Forelimb muscle (tissue), 1 donor: ENCODE results near the gene APOBEC3G. TPM values are rescaled to one million over a fixed set of nuclear protein-coding genes. Genes with fewer than 3 reads are reported as not detected.
"Not testable (repeated sequence)": the region's sequence is repeated elsewhere in the genome, so short reads cannot be mapped to it uniquely, and the experiment has no call there.

ENCODE experiments used
- DNase-seq: peaks from one replicate; pipeline ENCODE4 v3.0.0-alpha.2; 2013; ENCODE audit warnings: low read depth
- polyA plus RNA-seq: library from polyadenylated mRNA; unstranded; fragments of 120-200 nt; gene quantifications from one replicate; pipeline ENCODE4 v1.2.1, GENCODE V29; 2013; ENCODE audit not compliant: insufficient read length

APOBEC3G gene
- polyA plus RNA-seq, 1 donor = 3.2 TPM

- DNase-seq = not testable (repeated sequence)
These were observed 10.4 kb upstream of the APOBEC3G start for GRCh38 chr22:39066442-39067276.

GRCh38 chr22:39068033-39068785 lies 8.9 kb upstream of the APOBEC3G start:
- DNase-seq = no peak

GRCh38 chr22:39070186-39070585 lies 6.9 kb upstream of the APOBEC3G start:
- DNase-seq = no peak

GRCh38 chr22:39072581-39072981 lies 4.5 kb upstream of the APOBEC3G start:
- not testable (repeated sequence) for DNase-seq

- DNase-seq = no peak
These were observed 3.1 kb upstream of the APOBEC3G start for GRCh38 chr22:39073981-39074380.

GRCh38 chr22:39076155-39077025 lies 685 bp upstream of the APOBEC3G start:
- DNase-seq = not testable (repeated sequence)

GRCh38 chr22:39077912-39078311 lies 837 bp downstream of the APOBEC3G start:
- not testable (repeated sequence) for DNase-seq

GRCh38 chr22:39078329-39078728 lies 1.3 kb downstream of the APOBEC3G start:
- DNase-seq = no peak

- not testable (repeated sequence) for DNase-seq
These were observed 2.1 kb downstream of the APOBEC3G start for GRCh38 chr22:39079054-39079637.

GRCh38 chr22:39080052-39080762 lies 3.1 kb downstream of the APOBEC3G start:
- no peak for DNase-seq

GRCh38 chr22:39081016-39081415 lies 3.9 kb downstream of the APOBEC3G start:
- DNase-seq = no peak

GRCh38 chr22:39081598-39081997 lies 4.5 kb downstream of the APOBEC3G start:
- no peak for DNase-seq

GRCh38 chr22:39083212-39084165 lies 6.4 kb downstream of the APOBEC3G start:
- DNase-seq = no peak

GRCh38 chr22:39084666-39085065 lies 7.6 kb downstream of the APOBEC3G start:
- DNase-seq = no peak

- no peak for DNase-seq
These were observed 10.0 kb downstream of the APOBEC3G start for GRCh38 chr22:39087098-39087497.

- no peak for DNase-seq
These were observed 11.0 kb downstream of the APOBEC3G start for GRCh38 chr22:39087881-39088684.

GRCh38 chr22:39088685-39089032 lies 11.6 kb downstream of the APOBEC3G start:
- DNase-seq = no peak

- no peak for DNase-seq
These were observed 12.9 kb downstream of the APOBEC3G start for GRCh38 chr22:39089928-39090327.
